GM15510 (cell line): ENCODE data around the gene PARP6.

Source experiments
- POLR2A ChIP-seq: IDR thresholded peaks from 3 replicates; pipeline ENCODE4 v1.6.1; 2011; ENCODE audit warnings: borderline replicate concordance; ENCODE audit not compliant: insufficient read length; ENCODE audit errors: extremely low read depth

The PARP6 gene

DNA sequence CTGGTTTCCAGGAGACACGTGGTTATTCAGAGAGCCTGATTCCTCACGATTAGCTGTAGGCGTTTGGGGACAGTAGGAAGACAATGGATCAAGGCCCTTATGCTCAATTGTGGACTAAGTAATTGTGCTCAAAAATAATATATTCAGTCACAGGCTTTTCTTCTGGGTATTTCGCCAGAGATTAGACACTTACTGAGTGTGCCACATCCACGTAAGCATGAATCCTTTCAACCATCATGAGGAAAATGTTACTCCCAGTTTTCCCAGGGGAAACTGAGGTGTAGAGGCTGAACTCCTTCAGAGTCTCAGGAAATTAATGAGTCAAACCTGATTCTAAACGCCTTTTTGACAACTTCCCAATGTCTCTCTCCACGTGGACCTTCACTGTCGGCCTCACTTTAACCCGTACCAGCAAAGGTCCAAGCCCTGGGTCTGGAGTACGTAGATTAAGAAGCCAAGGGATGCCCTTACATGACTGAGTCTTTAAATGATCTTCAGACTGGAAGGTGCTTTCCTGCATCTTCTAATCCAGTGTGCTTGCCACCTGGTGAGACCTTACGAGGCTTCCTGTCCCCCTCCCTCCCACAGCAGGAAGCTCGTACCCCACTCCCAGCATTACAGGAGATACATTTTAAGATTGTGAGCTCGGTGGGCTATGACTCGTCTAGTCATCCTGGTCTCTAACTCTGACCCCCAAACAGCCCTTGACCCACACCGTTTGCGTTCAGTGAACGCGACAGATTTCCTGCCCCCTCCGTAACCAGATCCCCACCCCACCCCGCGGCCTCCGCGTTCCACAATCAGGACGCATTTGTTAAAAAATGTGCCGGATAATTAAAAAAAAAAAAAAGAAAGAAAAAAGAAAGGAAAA, 43.0 kb downstream of the PARP6 start:
- TF ChIP-seq POLR2A: peak; percentile 36

- no peak for TF ChIP-seq POLR2A
Observed at GRCh38 chr15:72227720-72228119, 44.6 kb downstream of the PARP6 start.

DNA sequence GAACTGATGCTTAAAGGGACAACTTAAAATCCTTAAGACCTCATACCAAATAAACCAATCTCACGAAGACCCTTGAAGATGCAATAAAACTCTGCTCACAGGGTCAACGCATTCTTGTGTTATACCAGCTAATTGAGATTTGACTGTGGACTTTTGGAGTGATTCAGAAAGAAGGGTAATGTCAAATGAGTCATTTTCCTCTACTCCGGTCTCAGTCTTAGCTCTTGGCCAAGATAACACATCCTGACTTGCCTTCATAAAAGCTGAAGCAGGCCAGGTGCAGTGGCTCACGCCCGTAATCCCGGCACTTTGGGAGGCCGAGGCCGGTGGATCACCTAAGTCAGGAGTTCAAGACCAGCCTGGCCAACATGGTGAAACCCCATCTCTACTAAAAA, 45.2 kb downstream of the PARP6 start:
- no peak for TF ChIP-seq POLR2A

DNA sequence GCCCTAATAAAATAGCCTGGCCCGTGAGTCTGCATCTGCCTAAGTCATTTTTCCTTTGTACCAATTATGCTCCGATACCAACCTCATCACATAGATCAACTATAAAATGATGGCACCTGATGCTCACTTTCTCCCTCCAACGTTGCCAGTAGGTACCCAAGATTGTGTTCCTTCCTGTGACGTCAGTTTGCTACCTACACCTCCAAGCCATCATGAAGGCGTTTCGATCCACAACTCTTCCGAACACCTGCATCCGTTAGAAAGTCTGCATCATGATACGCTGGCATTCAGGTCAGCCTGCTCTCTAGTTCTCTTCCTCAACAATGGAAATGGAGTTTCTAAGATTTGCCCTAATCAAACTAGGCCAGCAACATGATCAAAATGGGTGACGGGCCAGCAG, 49.1 kb downstream of the PARP6 start:
- TF ChIP-seq POLR2A: no peak

GRCh38 chr15:72222393-72222792, 50.0 kb downstream of the PARP6 start:
- TF ChIP-seq POLR2A: no peak

- TF ChIP-seq POLR2A: no peak
Observed at GRCh38 chr15:72220687-72221086, 51.7 kb downstream of the PARP6 start.

- TF ChIP-seq POLR2A: no peak
Observed at GRCh38 chr15:72217216-72217615, 55.1 kb downstream of the PARP6 start.

GRCh38 chr15:72216079-72216478, 56.3 kb downstream of the PARP6 start:
- TF ChIP-seq POLR2A: no peak

DNA sequence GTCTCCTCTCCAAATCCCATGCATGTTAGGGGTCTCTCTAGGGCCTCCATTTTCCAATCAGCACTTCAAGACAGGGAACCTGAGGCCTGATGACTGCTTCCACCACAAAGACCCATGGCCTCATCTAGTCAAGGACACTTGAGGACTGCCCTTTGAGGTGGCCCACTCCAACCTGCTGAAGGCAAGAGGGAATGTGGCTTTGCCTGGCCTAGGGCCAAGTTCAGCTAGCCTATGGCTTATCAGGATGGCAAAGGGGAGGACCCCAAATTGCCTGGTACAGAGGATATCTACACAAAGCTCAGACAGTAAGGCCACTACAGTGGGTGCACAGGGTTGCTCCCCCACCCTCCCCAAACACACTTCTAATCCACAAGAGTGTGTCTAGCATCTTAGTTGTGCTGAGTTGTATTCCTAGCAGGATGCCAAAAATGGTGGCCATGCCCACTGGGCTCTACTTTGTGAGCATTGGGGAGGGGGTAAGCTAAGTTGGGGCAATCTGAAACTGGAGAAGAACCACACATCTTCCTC, 64.7 kb downstream of the PARP6 start:
- no peak for TF ChIP-seq POLR2A

DNA sequence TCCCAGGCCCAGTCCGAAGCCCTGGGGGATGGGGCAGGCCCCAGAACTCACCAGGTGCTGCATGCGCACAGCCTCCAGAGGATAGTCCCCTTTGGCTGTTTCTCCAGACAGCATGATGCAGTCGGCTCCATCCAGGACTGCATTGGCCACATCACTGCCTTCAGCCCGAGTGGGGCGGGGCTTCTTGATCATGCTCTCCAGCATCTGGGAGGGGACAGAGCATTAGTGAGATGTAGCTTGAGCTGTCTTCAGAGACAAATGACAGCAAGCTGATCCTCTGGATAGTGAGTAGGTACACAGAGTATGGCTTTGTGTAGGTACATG, 65.7 kb downstream of the PARP6 start:
- TF ChIP-seq POLR2A: no peak

DNA sequence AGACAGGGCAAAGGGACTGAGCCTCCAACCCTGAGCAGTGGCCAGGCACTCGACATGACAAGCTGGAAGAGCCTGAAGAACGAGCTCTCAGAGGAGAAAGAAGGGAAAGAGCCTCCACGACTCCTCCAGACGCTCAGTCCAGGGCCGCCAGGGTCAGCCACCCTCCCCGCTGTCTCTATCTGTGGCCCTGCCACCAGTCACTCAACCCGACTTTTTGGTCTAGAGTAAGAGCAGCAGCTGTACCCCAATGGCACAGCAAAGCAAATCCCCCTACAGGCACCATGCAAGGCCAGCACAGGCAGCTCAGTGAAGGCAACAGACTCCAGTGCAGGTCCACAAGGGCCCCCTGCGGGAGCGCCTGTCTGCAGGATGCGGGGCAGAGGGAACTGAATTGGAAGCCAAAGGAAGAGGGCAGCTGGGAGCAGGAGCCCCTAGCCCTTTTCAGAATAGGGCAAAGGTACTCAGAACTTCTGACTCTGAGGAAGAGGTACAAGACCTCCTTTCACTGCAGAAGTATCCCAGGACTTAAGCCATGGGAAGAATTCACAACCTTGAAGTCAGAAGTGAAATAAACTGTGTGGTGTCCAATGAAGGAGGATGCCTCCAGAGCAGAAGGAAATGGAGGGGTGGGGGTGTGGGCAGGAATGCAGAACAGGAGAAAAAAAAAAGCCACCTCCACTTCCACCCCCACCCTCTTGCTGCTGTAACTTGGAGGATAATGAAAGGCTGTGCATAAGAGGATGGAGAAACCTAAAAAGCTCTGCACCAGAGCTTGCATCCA, 66.3 kb downstream of the PARP6 start:
- no peak for TF ChIP-seq POLR2A

DNA sequence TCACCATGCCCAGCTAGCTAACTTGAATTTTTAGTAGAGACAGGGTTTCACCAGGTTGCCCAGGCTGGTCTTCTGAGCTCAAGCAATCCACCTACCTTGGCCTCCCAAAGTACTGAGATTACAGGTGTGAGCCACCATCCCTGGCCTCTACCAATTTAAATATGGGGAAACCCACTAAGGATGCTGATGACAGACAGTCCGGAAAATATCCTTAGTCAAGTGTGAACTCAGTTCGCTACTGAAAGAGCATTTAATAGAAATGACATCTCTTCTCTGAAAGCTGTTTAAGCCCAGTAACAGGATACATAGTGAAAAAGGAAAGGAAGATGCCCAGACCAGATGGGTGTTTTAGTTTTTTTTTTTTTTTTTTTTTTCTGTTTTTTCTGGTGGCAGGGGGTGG, 67.1 kb downstream of the PARP6 start:
- no peak for TF ChIP-seq POLR2A

GRCh38 chr15:72203507-72203837, 68.9 kb downstream of the PARP6 start:
- TF ChIP-seq POLR2A: no peak

GRCh38 chr15:72202801-72203506, 69.4 kb downstream of the PARP6 start:
- no peak for TF ChIP-seq POLR2A

DNA sequence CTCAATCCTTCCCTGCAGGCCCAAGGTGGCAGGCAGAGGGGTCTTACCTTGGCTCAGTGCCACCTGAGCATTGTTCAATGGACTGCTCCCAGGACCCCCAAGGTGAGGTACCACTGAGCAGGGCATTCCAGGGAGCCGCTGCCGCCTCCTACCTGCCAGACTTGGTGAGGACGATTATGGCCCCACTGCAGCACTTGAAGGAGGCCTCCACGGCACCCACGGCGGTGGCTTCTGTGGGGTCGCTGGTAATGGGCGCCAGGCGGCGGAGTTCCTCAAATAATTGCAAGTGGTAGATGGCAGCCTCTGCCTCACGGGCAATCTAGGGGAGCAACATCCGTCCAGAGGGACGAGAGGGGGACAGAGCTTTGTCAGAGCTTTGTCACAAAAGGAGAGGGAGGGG, 70.1 kb downstream of the PARP6 start:
- peak; percentile 11 for TF ChIP-seq POLR2A
